H1 (cell line): ENCODE measurements around the gene DNAAF3. TPM values are rescaled to one million over a fixed set of nuclear protein-coding genes. Genes with fewer than 3 reads are reported as not detected.

Experiments used
- CTCF ChIA-PET: fragments of 300-600 bp; sonication (Branson Sonifier 250); formaldehyde crosslinking; loops from one replicate; lab custom pipeline; 2021; ENCODE audit not compliant: partially characterized antibody; lab: Charles Lee
- POLR2A ChIA-PET: fragments of 300-600 bp; sonication (Branson Sonifier 250); formaldehyde crosslinking; loops from one replicate; lab custom pipeline; 2021; ENCODE audit warnings: inconsistent platforms; ENCODE audit not compliant: partially characterized antibody; lab: Charles Lee
- DNase-seq, 2 experiments: peaks; one replicate each; pipeline versions ENCODE4 v3.0.0 to v3.0.0-alpha.2; 2010 to 2022; ENCODE audit warnings: low spot score in 2 of 2, low read depth in 1 of 2, mixed read lengths in 1 of 2
- FAIRE-seq: peaks from 2 replicates; lab custom pipeline; 2011; peaks lifted over from hg19 to GRCh38; lab: Jason Lieb, UNC
- H2AFZ ChIP-seq: 2 replicates; pipeline ENCODE4 v1.8.1; 2012; ENCODE audit warnings: low read length, inconsistent platforms
- H2AK5ac ChIP-seq: 2 replicates; pipeline ENCODE4 v1.6.1; 2013; ENCODE audit warnings: low read depth, low read length
- H2BK120ac ChIP-seq: replicated peaks from 2 replicates; pipeline ENCODE3; 2013; ENCODE audit warnings: low read depth, low read length, inconsistent platforms
- H2BK12ac ChIP-seq: 2 replicates; pipeline ENCODE4 v1.6.1; 2013; ENCODE audit warnings: low read depth, low read length
- H2BK15ac ChIP-seq: 2 replicates; pipeline ENCODE4 v1.6.1; 2013; ENCODE audit warnings: low read length
- H2BK20ac ChIP-seq: 2 replicates; pipeline ENCODE4 v1.6.1; 2013; ENCODE audit warnings: low read length
- H2BK5ac ChIP-seq: 2 replicates; pipeline ENCODE4 v1.6.1; 2013; ENCODE audit warnings: low read depth, low read length
- H3K14ac ChIP-seq: 2 replicates; pipeline ENCODE4 v1.6.1; 2013; ENCODE audit warnings: inconsistent platforms; ENCODE audit not compliant: insufficient read length
- H3K18ac ChIP-seq: 2 replicates; pipeline ENCODE4 v1.6.1; 2013; ENCODE audit warnings: low read length; ENCODE audit errors: extremely low read depth
- H3K23ac ChIP-seq: 2 replicates; pipeline ENCODE4 v1.6.1; 2013; ENCODE audit warnings: inconsistent platforms; ENCODE audit not compliant: insufficient read length
- H3K23me2 ChIP-seq: 2 replicates; pipeline ENCODE4 v1.6.1; 2013; ENCODE audit warnings: low read depth, low read length
- H3K27ac ChIP-seq: 2 replicates; pipeline ENCODE4 v1.6.1; 2011; ENCODE audit warnings: low read depth, low read length, inconsistent platforms
- H3K27me3 ChIP-seq, 4 experiments: replicated peaks in 1 of 4; 1 replicate in 1 of 4; 2 replicates in 3 of 4; pipeline versions ENCODE4 v1.6.1 to v1.8.1; 2011 to 2013; ENCODE audit warnings: low read length in 3 of 4, mild to moderate bottlenecking in 3 of 4, inconsistent platforms in 2 of 4, mixed read lengths in 2 of 4, moderate library complexity in 1 of 4; ENCODE audit not compliant: control insufficient read depth in 3 of 4, insufficient read depth in 3 of 4; ENCODE audit errors: extremely low read depth in 1 of 4
- H3K36me3 ChIP-seq, 4 experiments: 2 replicates each; pipeline versions ENCODE4 v1.6.1 to v1.8.1; 2011 to 2013; ENCODE audit warnings: mild to moderate bottlenecking in 4 of 4, low read length in 3 of 4, moderate library complexity in 2 of 4, control low read depth in 1 of 4, inconsistent platforms in 1 of 4; ENCODE audit not compliant: insufficient read depth in 4 of 4, control insufficient read depth in 2 of 4
- H3K4ac ChIP-seq: replicated peaks from 2 replicates; pipeline ENCODE3; 2013; ENCODE audit warnings: low read length, low read depth, mixed read lengths, inconsistent platforms; ENCODE audit not compliant: insufficient read length
- H3K4me1 ChIP-seq, 4 experiments: replicated peaks in 1 of 4; 1 replicate in 1 of 4; 2 replicates in 3 of 4; pipeline versions ENCODE4 v1.6.1 to v1.8.1; 2011 to 2013; ENCODE audit warnings: low read length in 3 of 4, inconsistent platforms in 2 of 4, mixed read lengths in 1 of 4; ENCODE audit not compliant: insufficient read depth in 4 of 4, control insufficient read depth in 3 of 4
- H3K4me2 ChIP-seq, 2 experiments: 2 replicates each; pipeline versions ENCODE4 v1.6.1 to v1.8.1; 2011 to 2013; ENCODE audit warnings: low read depth in 2 of 2, low read length in 2 of 2, control low read depth in 1 of 2, inconsistent platforms in 1 of 2, mild to moderate bottlenecking in 1 of 2; ENCODE audit not compliant: insufficient read depth in 1 of 2
- H3K4me3 ChIP-seq, 4 experiments: fragments of 200-600, 300-600 bp in 1 of 4; sonication (generic), shearing (Covaris generic), sonication (Bioruptor Twin) in 1 of 4; 2 replicates each; pipeline versions ENCODE4 v1.5.1 to v1.8.1; 2011 to 2016; ENCODE audit warnings: low read length in 4 of 4, low read depth in 3 of 4, control low read depth in 2 of 4, inconsistent platforms in 2 of 4, mild to moderate bottlenecking in 2 of 4, mixed read lengths in 1 of 4, moderate library complexity in 1 of 4; ENCODE audit not compliant: insufficient read depth in 2 of 4; ENCODE audit errors: extremely low read depth in 1 of 4
- H3K56ac ChIP-seq: replicated peaks from 2 replicates; pipeline ENCODE3; 2013; ENCODE audit warnings: low read depth, mild to moderate bottlenecking, mixed read lengths, low read length, inconsistent platforms; ENCODE audit not compliant: insufficient read length
- H3K79me1 ChIP-seq: 2 replicates; pipeline ENCODE4 v1.6.1; 2013; ENCODE audit warnings: low read depth, low read length, control low read depth
- H3K79me2 ChIP-seq, 2 experiments: 2 replicates each; pipeline versions ENCODE4 v1.6.1 to v1.8.1; 2012 to 2013; ENCODE audit warnings: low read length in 2 of 2, mild to moderate bottlenecking in 2 of 2, inconsistent platforms in 1 of 2; ENCODE audit not compliant: insufficient read depth in 2 of 2, control insufficient read depth in 1 of 2
- H3K9ac ChIP-seq, 4 experiments: replicated peaks in 1 of 4; 1 replicate in 1 of 4; 2 replicates in 3 of 4; pipeline versions ENCODE4 v1.6.1 to v1.8.1; 2011 to 2013; ENCODE audit warnings: low read depth in 3 of 4, low read length in 3 of 4, control low read depth in 2 of 4, mild to moderate bottlenecking in 2 of 4, moderate library complexity in 2 of 4, inconsistent platforms in 1 of 4; ENCODE audit errors: extremely low read depth in 1 of 4
- H3K9me3 ChIP-seq, 2 experiments: 2 replicates each; pipeline versions ENCODE4 v1.6.1 to v1.8.1; 2012 to 2013; ENCODE audit warnings: mild to moderate bottlenecking in 2 of 2, moderate library complexity in 2 of 2, control low read depth in 1 of 2, inconsistent platforms in 1 of 2, low read depth in 1 of 2, low read length in 1 of 2, mixed read lengths in 1 of 2; ENCODE audit not compliant: insufficient read depth in 2 of 2
- H4K20me1 ChIP-seq, 2 experiments: replicated peaks in 1 of 2; 2 replicates each; pipeline versions ENCODE3 to v1.8.1; 2011 to 2013; ENCODE audit warnings: inconsistent platforms in 2 of 2, low read length in 2 of 2, mild to moderate bottlenecking in 1 of 2; ENCODE audit not compliant: insufficient read depth in 2 of 2, control insufficient read depth in 1 of 2
- H4K5ac ChIP-seq: 2 replicates; pipeline ENCODE4 v1.6.1; 2013; ENCODE audit warnings: low read length, low read depth, mixed read lengths, inconsistent platforms; ENCODE audit not compliant: insufficient read length
- H4K8ac ChIP-seq: 2 replicates; pipeline ENCODE4 v1.8.0; 2013; ENCODE audit warnings: mild to moderate bottlenecking, moderate library complexity, low read length, inconsistent platforms; ENCODE audit not compliant: insufficient read depth; ENCODE audit errors: extremely low read depth
- H4K91ac ChIP-seq: replicated peaks from 2 replicates; pipeline ENCODE3; 2013; ENCODE audit warnings: low read length, mixed read lengths, inconsistent platforms; ENCODE audit not compliant: insufficient read length
- BACH1 ChIP-seq: IDR thresholded peaks from 2 replicates; pipeline ENCODE4 v1.6.1; 2012; ENCODE audit warnings: low read length, improper control_type of control experiment
- CEBPB ChIP-seq: IDR thresholded peaks from 2 replicates; pipeline ENCODE4 v1.6.1; 2012; ENCODE audit warnings: low read depth, low read length
- KDM5A ChIP-seq: fragments of 200-600 bp; IDR thresholded peaks from 2 replicates; pipeline ENCODE4 v1.7.1; 2012; ENCODE audit warnings: mild to moderate bottlenecking, low read length, inconsistent platforms, mixed read lengths
- PHF8 ChIP-seq: fragments of 200-600 bp; sonication (generic); conservative IDR thresholded peaks from 2 replicates; pipeline ENCODE4 v1.7.1; 2012; ENCODE audit warnings: low read depth, mild to moderate bottlenecking, inconsistent platforms, low read length, moderate library complexity
- RAD21 ChIP-seq, 2 experiments: IDR thresholded peaks in 1 of 2; conservative IDR thresholded peaks in 1 of 2; 2 replicates each; pipeline ENCODE4 v1.6.1; 2011; ENCODE audit warnings: low read depth in 2 of 2, low read length in 2 of 2, improper control_type of control experiment in 1 of 2, inconsistent platforms in 1 of 2, mild to moderate bottlenecking in 1 of 2, moderate library complexity in 1 of 2
- SIN3A ChIP-seq, 2 experiments: IDR thresholded peaks in 1 of 2; conservative IDR thresholded peaks in 1 of 2; 2 replicates each; pipeline ENCODE4 v1.6.1; 2011 to 2012; ENCODE audit warnings: low read length in 2 of 2, improper control_type of control experiment in 1 of 2, low read depth in 1 of 2, mild to moderate bottlenecking in 1 of 2
- WGBS, 2 experiments: shearing (Covaris generic) in 1 of 2; methylation state at CpG; one replicate each; pipeline versions ENCODE4 v1.1.6 to v1.1.7; 2013 to 2015; ENCODE audit warnings: low lambda C conversion rate in 2 of 2, mixed read lengths in 2 of 2, inconsistent platforms in 1 of 2, low coverage in 1 of 2, missing lambda C conversion rate in 1 of 2; ENCODE audit not compliant: insufficient replicate concordance in 2 of 2, insufficient coverage in 1 of 2, insufficient read length in 1 of 2; ENCODE audit errors: extremely low coverage in 1 of 2, missing lambda C conversion rate in 1 of 2; 5-methylcytosine and 5-hydroxymethylcytosine counted together
- polyA plus RNA-seq, 7 experiments: library from polyadenylated mRNA; depleted of rRNA in 3 of 7; stranded (reverse) in 5 of 7; unstranded in 2 of 7; fragments of >200 nt in 5 of 7; fragments of 200-250 nt in 2 of 7; gene quantifications; 1 replicate in 5 of 7; 2 replicates in 1 of 7; 4 replicates in 1 of 7; pipeline versions ENCODE4 v1.2.1 to v1.2.3, GENCODE V29; 2011 to 2013; ENCODE audit warnings: missing spikeins in 2 of 7, mixed read lengths in 2 of 7
- total RNA-seq: library from RNA; stranded (reverse); fragmentation: NEBNext Ultra II Directional; extraction: Animal tissue kit (Norgen Biotek cat#: 25700); gene quantifications from 2 replicates; pipeline ENCODE4 v1.2.1, GENCODE V29; 2021
- TF ChIP-seq, protein P1 (sequence below), 3 experiments: IDR thresholded peaks; 1 replicate in 2 of 3; 2 replicates in 1 of 3; pipeline versions ENCODE4 v1.5.1 to v1.6.1; 2011; ENCODE audit warnings: low read length in 3 of 3, mild to moderate bottlenecking in 3 of 3, inconsistent platforms in 2 of 3, low read depth in 1 of 3, moderate library complexity in 1 of 3; ENCODE audit not compliant: insufficient read depth in 1 of 3; ENCODE audit errors: control extremely low read depth in 1 of 3

Gene DNAAF3
- total and polyA plus RNA-seq, 2 of the 8 experiments (the other 6 are each of a cell fraction or from before 2014, with no cell fraction given) = 5.4 to 8.0 TPM

GRCh38 chr19:55112777-55113569 is 53.4 kb downstream of the DNAAF3 start:
- DNase-seq = no peak
- H3K27ac ChIP-seq = peak overlapping the region; percentile 57
- H2AK5ac ChIP-seq = 0 out of 2 replicates have a peak overlapping the region, but pooled peaks have one; percentile 65
- H3K27me3 ChIP-seq = no peaks in the 10 kb centered on the region
- no peak overlapping the region for H2BK120ac ChIP-seq
- ChIA-PET CTCF (interaction anchor here (0.9 to 3.7 kb wide), 4 partner anchors 20 to 24 kb away, joined by 3 to 15 read pairs (median 4); no protein-coding TSS in a partner anchor), POLR2A (interaction anchor here (0.6 to 6.4 kb wide), 4 partner anchors 8 to 25 kb away, joined by 3 to 72 read pairs (median 4); no protein-coding TSS in a partner anchor)
- H4K91ac ChIP-seq = no peak overlapping the region
- H3K56ac ChIP-seq = no peak overlapping the region
- peaks cover 35% of the 10 kb centered on the region for H3K79me1 ChIP-seq
- H3K9ac ChIP-seq = peak overlapping the region in 1 of 4 experiments; percentile 34; a peak in 2 of 7 replicates
- no peak overlapping the region for H2AFZ ChIP-seq
- peaks cover 0 to 33% of the 10 kb centered on the region in 2 experiments; a peak in 2 of 4 replicates for H3K79me2 ChIP-seq
- WGBS, 2 experiments = 90% methylated on average over 21 of the region's 23 CpGs; no CpG with 5 or more reads in 1 of the 2 experiments
- peaks cover 0 to 4% (median 0%) of the 10 kb centered on the region in 4 experiments; a peak in 1 of 8 replicates for H3K36me3 ChIP-seq
- no peak for FAIRE-seq
- H2BK20ac ChIP-seq = no peak overlapping the region
- H2BK12ac ChIP-seq = 0 out of 2 replicates have a peak overlapping the region, but pooled peaks have one; percentile 27
- 0 out of 2 replicates have a peak overlapping the region, but pooled peaks have one; percentile 52 for H2BK5ac ChIP-seq
- no peaks in the 10 kb centered on the region for H3K9me3 ChIP-seq
- peaks cover 20 to 31% of the 10 kb centered on the region in 2 experiments for H4K20me1 ChIP-seq
- no peak overlapping the region for H3K4me3 ChIP-seq
- H3K4ac ChIP-seq = no peak overlapping the region
- H3K4me1 ChIP-seq = peaks cover 0 to 20% (median 14%) of the 10 kb centered on the region in 4 experiments; a peak in 5 of 7 replicates
- H3K23me2 ChIP-seq = peaks cover 15% of the 10 kb centered on the region; the same call in 1 of the 2 replicates
- peak overlapping the region; percentile 84 for H4K8ac ChIP-seq
- no peak overlapping the region for H2BK15ac ChIP-seq
- no peak overlapping the region for H4K5ac ChIP-seq
- no peak overlapping the region for H3K14ac ChIP-seq
- H3K18ac ChIP-seq = no peak overlapping the region; the same call in none of the 2 replicates
- H3K23ac ChIP-seq = no peak overlapping the region
- 0 out of 4 replicates have a peak overlapping the region, but pooled peaks of 1 of the 2 experiments have one; percentile 1 for H3K4me2 ChIP-seq
- TF ChIP-seq SIN3A (conservative IDR thresholded peaks at IDR 0.05 in 1 of 2, IDR thresholded peaks at IDR 0.05 in 1 of 2; ENCODE audit: low read depth in 1 of 2, low read length in 2 of 2) (no peak), BACH1 (no peak), PHF8 (no peak), KDM5A (no peak), RAD21 (IDR thresholded peaks at IDR 0.05 in 1 of 2, conservative IDR thresholded peaks at IDR 0.05 in 1 of 2; ENCODE audit: low read depth in 2 of 2, low read length in 2 of 2) (no peak; a peak in 1 of 4 replicates), CEBPB (no peak)
- TF ChIP-seq, protein P1, sequence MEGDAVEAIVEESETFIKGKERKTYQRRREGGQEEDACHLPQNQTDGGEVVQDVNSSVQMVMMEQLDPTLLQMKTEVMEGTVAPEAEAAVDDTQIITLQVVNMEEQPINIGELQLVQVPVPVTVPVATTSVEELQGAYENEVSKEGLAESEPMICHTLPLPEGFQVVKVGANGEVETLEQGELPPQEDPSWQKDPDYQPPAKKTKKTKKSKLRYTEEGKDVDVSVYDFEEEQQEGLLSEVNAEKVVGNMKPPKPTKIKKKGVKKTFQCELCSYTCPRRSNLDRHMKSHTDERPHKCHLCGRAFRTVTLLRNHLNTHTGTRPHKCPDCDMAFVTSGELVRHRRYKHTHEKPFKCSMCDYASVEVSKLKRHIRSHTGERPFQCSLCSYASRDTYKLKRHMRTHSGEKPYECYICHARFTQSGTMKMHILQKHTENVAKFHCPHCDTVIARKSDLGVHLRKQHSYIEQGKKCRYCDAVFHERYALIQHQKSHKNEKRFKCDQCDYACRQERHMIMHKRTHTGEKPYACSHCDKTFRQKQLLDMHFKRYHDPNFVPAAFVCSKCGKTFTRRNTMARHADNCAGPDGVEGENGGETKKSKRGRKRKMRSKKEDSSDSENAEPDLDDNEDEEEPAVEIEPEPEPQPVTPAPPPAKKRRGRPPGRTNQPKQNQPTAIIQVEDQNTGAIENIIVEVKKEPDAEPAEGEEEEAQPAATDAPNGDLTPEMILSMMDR (IDR thresholded peaks at IDR 0.05; ENCODE audit: control extremely low read depth in 1 of 3, insufficient read depth in 1 of 3, low read depth in 1 of 3, low read length in 3 of 3) = peak; percentile 15 to 47 (median 41); a peak in 2 of 4 replicates
